GM13977 (cell line): ENCODE results near the gene ARMC10.
"Not testable (repeated sequence)": the region's sequence is repeated elsewhere in the genome, so short reads cannot be mapped to it uniquely, and the experiment has no call there.

Experiments used
- DNase-seq: peaks from one replicate; pipeline ENCODE4 v3.0.0; 2012; ENCODE audit warnings: low spot score
- CTCF ChIP-seq: IDR thresholded peaks from 2 replicates; pipeline ENCODE4 v1.5.1; 2012; ENCODE audit warnings: mild to moderate bottlenecking, control low read depth; ENCODE audit not compliant: insufficient read depth; ENCODE audit errors: extremely low read depth, missing control alignments
- in situ Hi-C: fragments of 300-500 bp; cut with MboI; formaldehyde crosslinking; loops from one replicate; pipeline ENCODE4 v1.12.0; 2022; ENCODE audit warnings: low sequenced_read_pairs, low pct_unique_long_range_greater_than_20kb, mixed read lengths, inconsistent platforms; ENCODE audit not compliant: unreplicated experiment

Gene ARMC10

GRCh38 chr7:103134836-103135554 lies 60.1 kb downstream of the ARMC10 start:
- no peak for TF ChIP-seq CTCF
- in situ Hi-C loops, result no loop called here
- no peak for DNase-seq

DNA sequence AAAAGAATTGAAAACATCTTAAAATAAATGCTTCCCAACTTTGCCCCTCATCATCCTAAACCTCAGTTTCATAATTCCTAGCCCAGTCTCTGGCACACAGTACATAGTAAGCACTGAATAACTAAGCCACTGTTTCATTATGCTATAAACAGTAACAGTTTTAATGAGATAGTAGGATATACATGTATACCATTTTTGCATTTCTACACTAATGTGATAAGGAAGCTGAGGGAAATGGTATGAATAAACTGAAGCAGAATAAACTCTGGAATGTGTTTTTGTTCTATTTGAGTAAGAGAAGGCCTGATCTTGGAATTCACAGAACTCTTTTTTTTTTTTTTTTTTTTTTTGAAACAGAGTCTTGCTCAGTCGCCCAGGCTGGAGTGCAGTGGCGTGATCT lies 65.1 kb downstream of the ARMC10 start:
- no peak for TF ChIP-seq CTCF
- in situ Hi-C loops, result no loop called here
- DNase-seq, result no peak

DNA sequence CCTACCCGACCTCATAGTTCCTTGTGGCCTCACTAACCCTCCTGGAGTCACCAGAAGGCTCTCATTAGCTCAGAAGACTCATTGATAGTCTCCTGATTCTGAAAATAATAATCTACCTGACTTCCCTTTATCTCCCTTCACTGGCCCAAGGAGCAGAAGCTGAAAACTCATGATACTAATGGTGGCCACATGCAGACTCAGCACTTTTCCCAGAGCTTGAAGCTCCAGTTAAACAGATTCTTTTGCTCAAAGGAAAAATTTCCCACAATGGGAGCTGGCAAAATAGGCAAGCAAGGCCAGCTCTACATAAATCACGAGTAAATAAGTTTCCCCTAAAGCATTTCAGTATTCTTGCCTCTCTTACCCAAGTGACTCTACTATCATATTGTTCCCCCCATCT lies 65.7 kb downstream of the ARMC10 start:
- in situ Hi-C loops, result no loop called here
- no peak for DNase-seq
- no peak for TF ChIP-seq CTCF

GRCh38 chr7:103141753-103142404 lies 66.9 kb downstream of the ARMC10 start:
- in situ Hi-C loops, result no loop called here
- DNase-seq, result no peak
- TF ChIP-seq CTCF, result no peak

DNA sequence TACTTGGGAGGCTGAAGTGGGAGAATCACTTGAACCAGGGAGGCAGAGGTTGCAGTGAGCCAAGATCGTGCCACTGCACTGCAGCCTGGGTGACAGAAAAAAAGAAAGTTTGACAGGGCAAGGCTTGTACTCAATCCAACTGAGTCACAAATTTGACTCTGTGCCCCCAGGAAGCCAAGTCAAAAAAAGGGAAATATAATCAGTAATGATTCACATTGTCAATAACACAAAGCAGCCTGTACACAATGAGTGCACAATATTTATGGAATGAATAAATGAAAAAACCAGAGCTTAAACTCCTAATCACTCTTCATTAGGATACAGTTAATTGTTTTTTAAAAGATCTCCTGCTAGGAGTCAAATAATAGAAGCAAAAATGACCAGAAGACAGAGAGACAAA lies 67.6 kb downstream of the ARMC10 start:
- no peak for TF ChIP-seq CTCF
- in situ Hi-C loops, result no loop called here
- DNase-seq, result no peak

DNA sequence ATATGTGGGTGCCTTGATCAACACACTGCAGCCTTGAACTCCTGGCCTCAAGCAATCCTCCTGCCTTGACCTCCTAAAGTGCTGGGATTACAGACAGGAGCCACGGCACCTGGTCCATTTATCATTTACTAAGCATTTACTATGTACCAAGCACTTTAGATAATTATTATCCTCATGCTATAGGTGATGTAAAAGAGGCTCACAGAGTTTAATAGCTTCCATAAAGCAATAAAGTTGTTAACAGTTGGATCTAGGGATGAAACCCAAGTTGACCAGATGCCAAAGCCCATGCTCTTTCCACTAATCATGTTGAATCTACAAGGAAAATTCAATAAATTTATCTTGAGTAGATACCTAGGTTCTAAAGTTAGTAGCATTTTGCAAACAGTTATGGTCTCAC lies 68.9 kb downstream of the ARMC10 start:
- TF ChIP-seq CTCF, result no peak
- in situ Hi-C loops, result no loop called here

DNA sequence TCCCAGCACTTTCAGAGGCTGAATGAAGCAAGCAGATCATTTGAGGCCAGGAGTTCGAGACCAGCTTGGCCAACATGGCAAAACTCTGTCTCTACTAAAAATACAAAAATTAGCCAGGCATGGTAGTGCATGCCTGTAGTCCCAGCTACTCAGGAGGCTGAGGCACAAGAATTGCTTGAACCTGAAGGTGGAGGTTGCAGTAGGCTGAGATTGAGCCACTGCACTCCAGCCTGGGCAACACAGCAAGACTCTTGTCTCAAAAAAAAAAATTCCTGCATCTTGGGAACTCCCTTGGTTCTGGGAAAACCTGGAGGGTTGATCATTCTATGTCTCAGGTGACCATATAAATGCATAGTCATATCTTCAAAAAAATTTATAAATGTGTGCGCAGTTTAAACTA lies 69.8 kb downstream of the ARMC10 start:
- DNase-seq, in situ Hi-C loops: not testable (repeated sequence)

More for the DNA sequence above, 68.9 kb downstream of the ARMC10 start:
- no peak for DNase-seq
